ENCODE results near the gene SURF6.

SURF6 gene

GRCh38 chr9:133335924-133336811 lies at the start of gene SURF6:
Gene SURF6 (minus strand): TSS chr9:133336188. CDS start chr9:133336132, 56 bp downstream.
- peak within 1 kb of the TSS; percentile 83 for H3K4me3 ChIP-seq (ENCODE audit: low read length)
- peak; percentile 96 for DNase-seq (ENCODE audit: low read depth)
- TF ChIP-seq, protein P1, sequence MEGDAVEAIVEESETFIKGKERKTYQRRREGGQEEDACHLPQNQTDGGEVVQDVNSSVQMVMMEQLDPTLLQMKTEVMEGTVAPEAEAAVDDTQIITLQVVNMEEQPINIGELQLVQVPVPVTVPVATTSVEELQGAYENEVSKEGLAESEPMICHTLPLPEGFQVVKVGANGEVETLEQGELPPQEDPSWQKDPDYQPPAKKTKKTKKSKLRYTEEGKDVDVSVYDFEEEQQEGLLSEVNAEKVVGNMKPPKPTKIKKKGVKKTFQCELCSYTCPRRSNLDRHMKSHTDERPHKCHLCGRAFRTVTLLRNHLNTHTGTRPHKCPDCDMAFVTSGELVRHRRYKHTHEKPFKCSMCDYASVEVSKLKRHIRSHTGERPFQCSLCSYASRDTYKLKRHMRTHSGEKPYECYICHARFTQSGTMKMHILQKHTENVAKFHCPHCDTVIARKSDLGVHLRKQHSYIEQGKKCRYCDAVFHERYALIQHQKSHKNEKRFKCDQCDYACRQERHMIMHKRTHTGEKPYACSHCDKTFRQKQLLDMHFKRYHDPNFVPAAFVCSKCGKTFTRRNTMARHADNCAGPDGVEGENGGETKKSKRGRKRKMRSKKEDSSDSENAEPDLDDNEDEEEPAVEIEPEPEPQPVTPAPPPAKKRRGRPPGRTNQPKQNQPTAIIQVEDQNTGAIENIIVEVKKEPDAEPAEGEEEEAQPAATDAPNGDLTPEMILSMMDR (IDR thresholded peaks at IDR 0.05; ENCODE audit: insufficient read depth, low read depth, low read length, missing control alignments), result no peak

DNA sequence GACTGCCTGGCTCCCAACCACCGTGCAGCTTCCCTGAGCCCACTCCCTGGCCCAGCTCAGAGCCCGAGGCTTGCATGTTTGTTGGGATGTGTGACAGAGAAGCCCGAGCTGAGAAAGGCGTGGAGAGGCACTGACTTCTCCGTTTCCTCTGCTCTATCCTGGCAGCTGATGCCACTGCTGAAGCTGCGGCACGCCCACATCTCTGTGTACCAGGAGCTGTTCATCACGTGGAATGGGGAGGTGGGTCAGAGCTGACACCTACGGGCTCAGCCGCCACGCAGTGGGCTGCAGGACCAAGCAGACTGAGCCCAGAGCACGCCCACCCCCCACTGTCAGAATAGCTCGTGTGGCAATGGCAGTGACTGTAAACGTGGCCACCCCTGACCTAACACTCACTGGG lies 49.5 kb upstream of the SURF6 start:
- TF ChIP-seq, protein P1 (IDR thresholded peaks at IDR 0.05; ENCODE audit: insufficient read depth, low read depth, low read length, missing control alignments), result no peak
- DNase-seq (ENCODE audit: low read depth), result no peak
- H3K4me3 ChIP-seq (ENCODE audit: low read length), result no peak overlapping the region

GRCh38 chr9:133384736-133385321 lies 48.8 kb upstream of the SURF6 start:
- TF ChIP-seq, protein P1 (IDR thresholded peaks at IDR 0.05; ENCODE audit: insufficient read depth, low read depth, low read length, missing control alignments), result no peak
- H3K4me3 ChIP-seq (ENCODE audit: low read length), result no peak overlapping the region
- DNase-seq (ENCODE audit: low read depth), result no peak

GRCh38 chr9:133383438-133383837 lies 47.5 kb upstream of the SURF6 start:
- no peak overlapping the region for H3K4me3 ChIP-seq (ENCODE audit: low read length)
- DNase-seq (ENCODE audit: low read depth), result no peak
- TF ChIP-seq, protein P1 (IDR thresholded peaks at IDR 0.05; ENCODE audit: insufficient read depth, low read depth, low read length, missing control alignments), result no peak

- TF ChIP-seq, protein P1 (IDR thresholded peaks at IDR 0.05; ENCODE audit: insufficient read depth, low read depth, low read length, missing control alignments), result no peak
- H3K4me3 ChIP-seq (ENCODE audit: low read length), result no peak overlapping the region
- no peak for DNase-seq (ENCODE audit: low read depth)
These were observed 46.6 kb upstream of the SURF6 start for GRCh38 chr9:133382507-133383141.

GRCh38 chr9:133380734-133381133 lies 44.7 kb upstream of the SURF6 start:
- no peak overlapping the region for H3K4me3 ChIP-seq (ENCODE audit: low read length)
- TF ChIP-seq, protein P1 (IDR thresholded peaks at IDR 0.05; ENCODE audit: insufficient read depth, low read depth, low read length, missing control alignments), result no peak
- no peak for DNase-seq (ENCODE audit: low read depth)

Measured in epithelial cell of esophagus (primary cell).